NCI-H524 (cell line): ENCODE results near the gene ENC1.

ENCODE experiments used
- DNase-seq, 2 experiments: peaks; one replicate each; lab custom pipeline; 2025; lab: John Stamatoyannopoulos, UW

The ENC1 gene

DNA sequence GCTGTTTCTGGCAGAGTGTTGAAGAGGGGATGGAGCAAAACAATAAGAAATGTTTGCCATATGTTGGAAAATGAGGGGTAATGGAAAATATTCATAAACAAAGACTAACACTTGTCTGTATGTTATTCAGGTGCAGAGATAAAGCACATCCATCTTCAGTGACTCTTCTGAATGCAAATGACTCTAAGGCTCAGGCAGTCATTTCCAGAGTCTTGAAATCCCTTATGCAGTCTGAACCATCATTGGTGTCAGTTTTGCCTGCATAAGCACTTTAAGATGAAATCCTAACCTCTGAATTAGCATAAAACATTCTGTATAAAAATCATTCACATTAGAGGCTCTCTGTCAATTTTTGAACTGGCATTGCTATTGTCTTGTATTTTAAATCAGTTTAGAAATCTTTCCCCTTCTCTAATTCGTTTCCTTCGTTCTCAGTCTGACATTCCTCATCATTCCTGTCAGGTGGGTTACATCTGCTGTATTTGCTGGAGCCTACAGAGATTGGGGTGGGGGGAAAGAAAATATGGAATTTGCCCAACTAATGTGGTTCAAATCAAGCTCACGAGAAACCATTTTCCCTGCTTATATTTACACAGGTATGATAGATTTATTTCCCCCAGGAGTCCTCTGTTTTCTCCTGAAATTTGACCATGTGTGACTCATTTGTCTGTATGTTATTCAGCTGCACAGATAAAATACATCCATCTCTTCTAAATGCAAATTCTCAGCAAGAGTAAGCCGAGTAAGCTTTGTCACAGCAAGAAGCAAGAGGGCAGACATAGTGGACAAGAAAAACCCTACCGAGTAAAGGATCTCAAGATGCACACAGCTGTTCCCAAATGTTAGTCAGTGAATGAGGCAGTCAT is 31.6 kb downstream of the ENC1 start:
- DNase-seq = no peak

- DNase-seq = no peak
These were observed 34.8 kb downstream of the ENC1 start for GRCh38 chr5:74605759-74606158.

DNA sequence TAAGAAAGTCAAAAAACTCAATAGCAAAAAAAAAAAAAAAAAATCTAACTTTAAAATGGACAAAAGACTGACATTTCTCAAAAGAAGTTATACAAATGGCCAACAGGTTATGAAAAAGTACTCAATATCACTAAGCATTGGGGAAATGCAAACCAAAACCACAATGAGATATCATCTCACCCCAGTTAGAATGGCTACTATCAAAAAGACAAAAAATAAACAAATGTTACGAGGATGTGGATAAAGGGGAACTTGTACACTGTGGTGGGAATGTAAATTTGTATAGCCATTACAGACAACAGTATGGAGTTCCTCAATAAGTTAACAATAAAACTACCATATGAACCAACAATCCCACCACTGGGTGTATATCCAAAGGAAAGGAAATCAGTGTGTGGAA is 37.2 kb downstream of the ENC1 start:
- DNase-seq = no peak

DNA sequence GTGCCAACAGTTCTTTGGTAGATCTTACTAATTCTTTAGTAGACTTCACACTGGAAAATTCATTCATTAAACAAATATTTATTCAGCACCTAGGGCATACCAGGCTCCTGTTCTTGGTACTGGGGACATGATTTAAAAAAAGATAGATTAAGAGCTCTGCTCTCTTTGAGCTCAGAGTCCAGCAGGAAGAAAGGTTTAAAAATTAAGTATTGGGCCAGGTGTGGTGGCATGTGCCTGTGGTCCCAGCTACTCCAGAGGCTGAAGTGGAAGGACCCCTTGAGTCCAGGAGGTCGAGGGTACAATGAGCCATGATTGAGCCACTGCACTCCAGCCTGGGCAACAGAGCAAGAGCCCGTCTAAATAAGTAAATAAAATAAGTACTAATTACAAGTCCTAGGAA is 41.4 kb downstream of the ENC1 start:
- no peak for DNase-seq

DNA sequence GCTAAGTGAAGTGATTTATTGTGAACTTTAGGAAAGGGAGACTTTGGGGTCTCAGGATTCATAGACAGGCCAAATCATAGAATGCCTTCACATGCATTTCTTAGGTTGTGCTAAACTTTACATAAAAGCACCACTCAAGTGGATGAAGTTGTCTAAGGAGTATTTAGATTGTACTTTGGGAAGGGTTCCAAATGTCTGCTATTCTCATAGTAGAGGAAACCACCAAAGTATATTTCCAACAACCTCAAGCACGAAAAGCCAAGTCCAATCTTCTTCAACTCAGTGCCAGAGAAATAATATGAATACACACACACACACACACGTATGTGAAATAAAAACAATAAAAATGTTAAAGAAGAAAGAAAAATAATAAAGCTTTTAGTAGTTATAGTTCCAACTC is 41.8 kb downstream of the ENC1 start:
- no peak for DNase-seq

DNA sequence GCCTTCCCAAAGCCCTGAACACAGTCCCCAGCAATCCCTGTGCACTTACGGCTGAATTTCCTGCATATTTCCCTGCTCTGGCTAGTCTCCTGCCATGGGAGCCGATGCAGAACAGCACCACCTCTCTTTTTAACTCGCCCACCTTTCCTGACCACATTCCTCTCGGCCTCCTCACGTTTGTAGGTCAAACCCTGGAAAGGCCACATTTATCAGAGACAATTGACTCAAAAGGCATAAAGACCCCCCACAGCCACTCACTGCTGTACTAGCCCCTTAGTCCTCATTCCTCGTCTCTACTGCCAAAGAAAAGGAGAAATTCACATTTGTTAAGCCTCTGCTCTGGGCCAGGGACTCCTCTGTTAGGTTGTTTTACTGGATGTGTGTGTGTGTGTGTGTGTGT is 43.6 kb downstream of the ENC1 start:
- DNase-seq = no peak

- DNase-seq = no peak
These were observed 45.2 kb downstream of the ENC1 start for GRCh38 chr5:74595143-74595925.

DNA sequence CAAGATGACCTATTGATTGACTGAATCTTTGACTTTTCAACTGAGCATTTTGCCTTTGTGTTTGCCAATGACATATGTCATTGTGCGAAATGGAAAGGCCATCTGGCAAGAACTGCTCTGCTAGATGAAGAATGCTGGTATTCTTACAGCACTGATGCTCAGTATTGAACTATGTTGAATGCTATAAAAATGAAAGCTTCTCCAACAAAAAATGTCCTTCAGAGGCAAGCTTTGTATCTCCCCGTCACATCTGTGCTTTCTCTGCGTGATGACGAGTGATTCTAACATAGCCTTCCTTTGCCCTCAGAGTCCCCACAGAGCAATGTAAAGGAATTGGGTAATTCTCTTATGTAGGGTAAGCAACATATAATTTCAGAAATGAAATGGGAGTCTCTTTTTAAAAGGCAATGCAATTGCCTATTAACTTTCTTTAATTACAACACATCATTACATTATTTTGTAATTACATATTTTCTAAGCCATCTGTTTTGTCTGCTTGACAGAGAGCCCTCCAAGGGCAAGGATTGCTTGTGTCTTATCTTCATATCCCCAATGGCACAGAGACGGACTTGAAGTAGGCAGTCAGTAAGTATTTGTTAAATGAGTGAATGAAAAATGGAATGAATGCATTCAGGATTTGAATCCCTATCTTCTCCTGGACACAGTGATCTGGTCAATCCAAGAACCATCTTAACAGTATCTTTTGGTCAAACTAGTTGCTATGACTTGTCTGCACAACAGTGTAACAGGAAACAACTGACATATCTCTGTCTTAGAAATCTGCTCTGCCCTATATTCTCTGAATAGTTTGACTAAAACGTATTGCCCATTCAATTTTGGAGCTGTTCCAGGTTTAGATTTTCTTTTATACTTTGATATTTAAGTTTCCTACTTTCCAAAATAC is 46.1 kb downstream of the ENC1 start:
- peak; percentile 9 to 44 for DNase-seq

DNA sequence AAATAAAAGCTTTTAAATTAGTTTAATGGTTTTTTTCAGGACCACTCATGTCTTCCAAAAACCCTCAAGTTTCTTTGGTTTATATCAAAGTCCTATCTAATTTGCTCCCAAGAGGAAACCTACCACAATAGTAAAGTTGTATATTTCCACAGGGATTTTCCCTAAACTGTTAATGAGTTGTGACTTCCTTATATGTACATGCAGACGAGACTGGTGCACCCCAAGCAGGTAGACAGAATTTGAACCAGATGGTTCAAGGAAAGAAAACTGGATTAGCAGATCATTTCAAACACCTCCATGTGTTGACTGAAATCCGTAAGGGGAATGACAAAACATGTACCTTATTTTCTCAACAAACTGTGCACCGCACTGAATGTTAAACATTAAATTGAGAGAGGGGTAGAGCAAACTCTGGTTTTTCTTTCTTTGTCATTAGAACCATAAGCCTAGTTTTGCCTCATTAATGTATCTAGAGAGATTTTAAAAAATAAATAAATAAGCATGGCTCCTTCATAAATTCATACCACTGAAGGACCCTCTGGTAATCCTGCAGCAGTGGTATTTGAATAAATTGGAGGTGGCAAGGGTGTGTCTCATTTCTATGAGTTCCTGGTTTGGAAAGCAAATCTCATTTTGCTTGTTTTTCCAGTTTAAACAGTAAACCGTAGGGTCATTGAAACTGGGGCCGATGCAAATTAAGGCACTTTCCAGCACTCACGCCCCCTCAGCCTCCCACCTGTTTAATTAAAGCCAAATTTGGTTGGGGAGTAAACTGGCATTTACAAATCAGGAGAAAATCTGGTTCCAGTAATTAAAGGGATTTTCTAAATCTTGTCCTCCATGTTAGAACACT is 51.1 kb downstream of the ENC1 start:
- peak; percentile 57 to 79 for DNase-seq

DNA sequence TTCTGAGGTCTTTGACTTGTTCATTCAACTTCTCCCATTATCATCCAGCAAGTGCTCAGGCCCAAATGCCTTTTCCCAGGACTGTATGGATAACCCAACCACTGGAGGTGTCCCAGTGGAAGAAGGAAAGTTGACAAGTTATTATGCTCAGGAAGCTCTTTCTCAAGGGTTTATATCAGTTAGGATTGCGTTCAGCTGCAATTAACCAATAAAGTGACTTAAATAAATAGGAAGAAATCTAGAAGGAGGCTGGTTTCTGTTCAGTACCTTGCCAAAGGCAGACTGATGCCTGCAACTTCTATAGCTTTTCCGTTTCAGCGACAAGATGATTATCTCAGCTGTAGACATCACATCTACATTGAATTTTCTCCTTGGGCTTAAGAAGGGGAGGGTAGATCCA is 52.1 kb downstream of the ENC1 start:
- DNase-seq = no peak

GRCh38 chr5:74587890-74588289 is 52.6 kb downstream of the ENC1 start:
- DNase-seq = peak in 1 of 2 experiments; percentile 16

DNA sequence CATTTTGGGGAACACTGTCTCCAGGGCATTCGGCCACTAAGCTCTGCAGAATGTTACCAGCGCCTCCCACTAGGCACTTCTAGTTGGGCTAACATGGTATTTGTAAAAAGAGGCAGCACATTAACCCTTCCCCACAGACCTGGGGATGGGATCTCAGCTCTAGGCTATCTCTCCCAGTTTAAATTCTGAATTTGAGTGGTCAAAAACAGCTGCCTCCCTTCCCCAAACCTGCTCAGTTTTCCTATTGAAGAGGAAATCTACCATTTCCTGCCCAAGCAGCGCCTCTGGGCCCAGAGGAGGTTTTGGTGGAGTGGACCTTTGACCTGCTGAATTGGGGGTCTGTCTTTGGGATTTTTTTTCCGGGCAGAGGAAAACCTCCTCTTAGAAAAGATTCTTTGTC is 53.2 kb downstream of the ENC1 start:
- DNase-seq = no peak

GRCh38 chr5:74586856-74587255 is 53.7 kb downstream of the ENC1 start:
- no peak for DNase-seq

GRCh38 chr5:74582853-74583252 is 57.7 kb downstream of the ENC1 start:
- DNase-seq = no peak

DNA sequence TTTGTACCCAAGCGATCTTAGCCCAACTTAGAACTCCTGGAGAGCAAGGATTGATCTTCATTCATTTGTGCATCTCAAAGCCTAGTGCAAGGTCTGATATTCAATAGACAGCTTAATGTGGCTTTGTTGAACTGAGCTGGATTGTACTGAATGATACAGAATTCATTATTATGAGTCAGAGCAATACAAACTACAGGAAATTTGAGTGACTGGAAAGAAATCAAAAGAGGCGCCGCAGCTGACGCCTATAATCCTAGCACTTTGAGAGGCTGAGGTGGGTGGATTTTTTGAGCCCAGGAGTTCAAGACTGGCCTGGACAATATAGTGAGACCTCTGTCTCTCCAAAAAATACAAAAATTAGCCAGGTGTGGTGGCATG is 58.6 kb downstream of the ENC1 start:
- no peak for DNase-seq

- DNase-seq = no peak
These were observed 59.8 kb downstream of the ENC1 start for GRCh38 chr5:74580729-74581109.

GRCh38 chr5:74579215-74579614 is 61.3 kb downstream of the ENC1 start:
- no peak for DNase-seq

DNA sequence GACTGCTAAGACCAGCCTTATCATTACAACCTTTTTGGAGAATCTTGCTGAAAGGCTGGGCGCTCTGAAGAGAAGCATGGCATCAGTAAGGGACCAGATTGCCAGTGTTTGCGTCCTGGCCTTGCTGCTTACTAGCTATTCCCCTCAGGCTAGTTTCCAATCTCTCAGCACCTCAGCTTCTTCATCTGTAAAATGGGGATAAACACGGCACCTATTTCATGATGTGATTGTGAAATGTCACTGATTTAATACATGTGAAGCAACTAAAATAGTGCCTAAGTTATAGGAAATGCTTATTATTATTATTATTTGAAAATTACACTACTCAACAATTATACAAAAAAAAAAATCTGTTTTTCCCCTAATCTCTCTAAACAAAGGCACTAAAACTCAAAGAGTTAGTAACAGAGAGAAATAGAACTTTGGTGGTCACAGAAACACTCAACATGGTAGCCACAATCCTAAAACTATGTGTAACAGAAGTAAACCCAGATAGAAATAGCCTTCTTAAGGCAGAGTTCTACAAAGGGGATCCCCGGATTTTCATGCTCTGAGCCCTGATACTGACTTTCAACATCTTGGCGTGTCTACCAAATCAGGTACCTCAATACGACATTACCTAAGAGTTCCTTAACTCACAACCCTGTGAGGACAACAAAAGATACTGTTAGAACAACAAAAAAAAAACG is 62.0 kb downstream of the ENC1 start:
- DNase-seq = no peak
